GM12801 (cell line): Measurements from ENCODE around the gene BBX.

Source experiments
- TF ChIP-seq, protein P1 (sequence below): IDR thresholded peaks from one replicate; pipeline ENCODE4 v1.5.1; 2011; ENCODE audit warnings: control low read depth; ENCODE audit not compliant: insufficient read length; ENCODE audit errors: extremely low read depth

The BBX gene

DNA sequence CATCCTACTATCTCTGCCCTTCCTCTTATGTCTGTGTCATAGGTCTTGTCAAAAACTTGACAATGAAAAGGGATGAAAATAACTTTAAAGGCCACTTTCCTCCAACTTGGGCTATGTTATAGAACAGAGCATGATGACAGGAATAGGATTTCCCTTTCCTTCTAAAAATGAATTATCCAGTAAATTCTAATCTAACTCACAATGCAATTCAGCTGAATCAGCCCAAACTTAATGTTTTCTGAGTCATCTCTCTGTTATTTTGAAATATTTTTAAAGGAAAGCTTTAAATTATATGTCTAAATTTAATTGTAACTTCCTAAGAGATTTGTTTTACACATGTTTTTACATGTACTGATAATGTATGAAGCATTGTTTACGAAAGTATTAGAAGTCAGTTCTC lies 258.5 kb downstream of the BBX start:
- TF ChIP-seq, protein P1, sequence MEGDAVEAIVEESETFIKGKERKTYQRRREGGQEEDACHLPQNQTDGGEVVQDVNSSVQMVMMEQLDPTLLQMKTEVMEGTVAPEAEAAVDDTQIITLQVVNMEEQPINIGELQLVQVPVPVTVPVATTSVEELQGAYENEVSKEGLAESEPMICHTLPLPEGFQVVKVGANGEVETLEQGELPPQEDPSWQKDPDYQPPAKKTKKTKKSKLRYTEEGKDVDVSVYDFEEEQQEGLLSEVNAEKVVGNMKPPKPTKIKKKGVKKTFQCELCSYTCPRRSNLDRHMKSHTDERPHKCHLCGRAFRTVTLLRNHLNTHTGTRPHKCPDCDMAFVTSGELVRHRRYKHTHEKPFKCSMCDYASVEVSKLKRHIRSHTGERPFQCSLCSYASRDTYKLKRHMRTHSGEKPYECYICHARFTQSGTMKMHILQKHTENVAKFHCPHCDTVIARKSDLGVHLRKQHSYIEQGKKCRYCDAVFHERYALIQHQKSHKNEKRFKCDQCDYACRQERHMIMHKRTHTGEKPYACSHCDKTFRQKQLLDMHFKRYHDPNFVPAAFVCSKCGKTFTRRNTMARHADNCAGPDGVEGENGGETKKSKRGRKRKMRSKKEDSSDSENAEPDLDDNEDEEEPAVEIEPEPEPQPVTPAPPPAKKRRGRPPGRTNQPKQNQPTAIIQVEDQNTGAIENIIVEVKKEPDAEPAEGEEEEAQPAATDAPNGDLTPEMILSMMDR: no peak

GRCh38 chr3:107782054-107782453 lies 259.3 kb downstream of the BBX start:
- TF ChIP-seq, protein P1: no peak

DNA sequence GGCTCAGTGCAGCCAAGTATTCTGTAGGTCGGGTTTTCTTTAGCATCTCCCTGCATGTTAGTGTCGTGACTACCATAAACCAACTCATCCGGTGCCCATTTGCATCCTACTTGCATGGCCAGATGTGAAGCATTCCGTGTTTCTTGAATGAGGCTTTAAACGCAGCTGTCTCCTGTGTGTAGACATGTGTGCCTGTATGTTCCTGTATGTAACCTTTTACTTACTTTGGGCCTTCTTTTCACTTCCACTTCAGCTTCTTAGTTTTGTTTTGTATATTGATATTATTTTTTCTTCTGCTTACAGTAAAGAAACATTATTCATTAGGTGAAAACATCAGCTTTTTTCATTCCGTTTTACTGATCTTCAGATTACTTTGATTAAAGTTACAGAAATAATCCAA lies 267.9 kb downstream of the BBX start:
- TF ChIP-seq, protein P1: no peak

GRCh38 chr3:107791027-107791426 lies 268.3 kb downstream of the BBX start:
- TF ChIP-seq, protein P1: no peak

DNA sequence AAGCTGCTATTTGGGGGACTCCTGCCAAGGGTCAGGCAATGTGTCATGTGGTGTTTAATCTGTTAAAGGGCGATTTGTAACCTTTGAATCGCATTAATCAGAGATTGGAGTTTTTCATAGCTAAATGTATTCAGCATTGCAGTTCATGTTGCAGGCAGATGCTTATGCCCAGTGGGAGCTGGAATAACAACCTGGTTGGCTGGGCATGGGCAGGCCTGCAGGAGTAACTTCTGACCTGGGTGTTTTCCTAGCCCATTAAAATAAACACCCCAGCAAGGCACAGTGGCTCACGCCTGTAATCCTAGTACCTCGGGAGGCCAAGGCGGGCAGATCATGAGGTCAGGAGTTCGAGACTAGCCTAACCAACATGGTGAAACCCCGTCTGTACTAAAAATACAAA lies 268.7 kb downstream of the BBX start:
- TF ChIP-seq, protein P1: no peak

DNA sequence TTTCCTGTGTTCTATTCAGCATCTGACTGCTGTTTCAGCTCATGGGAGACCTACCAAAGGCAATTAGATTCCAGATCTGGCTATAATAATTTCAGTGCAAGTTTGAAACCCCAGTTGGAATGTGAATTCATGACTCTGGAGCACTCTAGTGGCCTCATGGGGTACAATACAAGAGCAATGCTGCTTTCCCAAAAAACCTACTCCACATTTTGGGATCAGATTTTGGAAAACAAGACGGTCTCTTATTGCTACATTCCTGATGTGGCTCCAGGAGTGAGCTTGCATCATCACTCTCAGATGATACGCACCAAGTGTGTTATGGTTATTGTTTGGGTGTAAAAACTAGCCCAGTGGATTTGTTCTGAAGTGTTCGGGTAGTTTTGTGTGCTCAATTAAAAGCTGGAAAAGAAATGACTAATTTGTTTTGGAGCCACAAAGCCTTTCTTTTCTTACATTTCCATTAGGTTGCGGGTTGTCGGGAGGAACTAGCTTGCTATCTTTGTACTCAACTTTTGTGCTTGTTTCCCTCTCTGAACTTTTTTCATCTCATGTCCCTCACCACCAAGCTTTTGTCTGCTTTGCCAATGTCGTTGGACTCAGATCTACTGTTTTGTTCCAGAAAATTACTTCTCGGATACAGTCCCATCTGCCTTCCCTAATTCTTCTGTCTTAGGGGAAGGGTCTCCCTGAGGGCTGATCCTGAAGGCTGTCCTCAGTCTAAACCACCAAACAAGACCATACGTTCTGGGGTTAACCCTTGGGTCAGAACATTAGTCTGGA lies 272.1 kb downstream of the BBX start:
- TF ChIP-seq, protein P1: no peak

DNA sequence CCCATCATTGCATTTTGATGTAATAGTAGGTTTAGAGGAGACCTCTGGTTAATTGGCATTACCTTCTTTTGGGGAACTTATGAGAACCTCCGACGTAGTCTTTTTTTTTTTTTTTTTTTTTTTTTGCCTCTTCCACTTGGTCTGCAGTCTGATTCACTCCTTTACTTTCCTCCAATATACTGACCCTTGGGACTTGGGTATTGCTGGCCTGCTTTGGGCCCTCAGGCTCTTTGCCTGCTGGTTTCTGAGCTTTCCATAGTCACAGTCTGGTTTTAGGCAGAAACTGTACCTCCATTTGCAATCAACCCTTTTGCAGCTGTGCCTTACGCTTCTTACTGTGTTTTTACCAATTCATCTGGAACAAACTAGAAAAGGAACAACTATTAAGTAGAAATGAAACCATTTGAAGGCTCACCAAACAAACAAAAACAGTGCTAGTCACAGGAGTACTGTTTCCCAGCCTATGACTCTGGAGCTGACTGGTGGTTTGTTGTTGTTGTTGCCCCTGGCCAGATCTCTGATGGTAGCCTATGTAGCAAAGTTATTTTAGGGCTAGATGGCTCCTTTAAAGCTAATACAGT lies 272.8 kb downstream of the BBX start:
- TF ChIP-seq, protein P1: no peak
